H54 (cell line): ENCODE data around the gene SFXN3.
A peak's percentile ranks its signal among the peaks of the same experiment; 100 is the strongest.

Source experiments
- DNase-seq: peaks from one replicate; pipeline ENCODE4 v3.0.0; 2011; ENCODE audit warnings: low spot score, mixed read lengths; ENCODE audit not compliant: insufficient read length
- FAIRE-seq: peaks from 3 replicates; lab custom pipeline; 2011; peaks lifted over from hg19 to GRCh38; lab: Jason Lieb, UNC
- POLR2A ChIP-seq: IDR thresholded peaks from 2 replicates; pipeline ENCODE4 v1.6.1; 2011; ENCODE audit warnings: low read depth, mild to moderate bottlenecking, low read length

Gene SFXN3

DNA sequence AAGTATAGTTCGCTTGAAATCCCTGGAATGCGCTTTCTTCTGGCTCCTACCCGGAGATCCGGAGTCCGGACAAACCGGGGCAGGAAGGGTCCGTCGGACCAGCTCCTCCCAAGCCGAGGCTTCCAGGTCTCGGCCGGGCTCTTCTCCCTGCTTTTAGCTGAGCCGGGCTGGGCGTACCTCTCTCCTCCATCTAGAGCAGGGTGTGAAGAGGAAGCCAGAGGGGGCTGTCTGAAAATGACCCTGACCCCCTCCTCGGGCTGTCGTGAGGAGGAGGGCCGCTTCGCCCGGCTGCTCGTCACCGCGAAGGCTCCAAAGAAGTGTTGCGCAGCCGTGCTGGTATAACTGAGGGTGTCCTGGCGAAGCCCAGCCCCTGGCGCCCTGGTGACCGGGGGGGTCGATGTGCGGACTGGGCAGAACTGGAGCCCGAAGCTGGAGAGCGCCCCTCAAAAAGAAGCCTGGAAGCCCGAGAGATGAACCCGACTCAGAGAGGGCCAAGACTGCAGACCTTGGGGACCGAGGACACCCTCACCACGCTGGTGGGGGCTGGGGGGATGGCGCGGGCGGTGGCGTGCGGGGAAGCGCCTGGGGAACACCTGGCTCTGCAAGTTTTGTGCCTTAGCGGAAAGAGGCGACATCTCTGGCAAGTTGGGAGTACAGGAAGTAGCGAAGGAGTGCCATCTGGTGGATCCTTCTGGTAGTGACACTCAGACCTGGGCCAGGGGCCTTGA is 36.5 kb downstream of the SFXN3 start:
- FAIRE-seq (no peak), DNase-seq (peak; percentile 57)
- peak; percentile 31; the same call in 1 of the 2 replicates for TF ChIP-seq POLR2A

GRCh38 chr10:101069441-101069840 is 38.4 kb downstream of the SFXN3 start:
- FAIRE-seq (no peak), DNase-seq (no peak)
- TF ChIP-seq POLR2A, result no peak

- TF ChIP-seq POLR2A, result no peak
- DNase-seq (no peak), FAIRE-seq (no peak)
These were observed 39.1 kb downstream of the SFXN3 start for GRCh38 chr10:101070098-101070497.

DNA sequence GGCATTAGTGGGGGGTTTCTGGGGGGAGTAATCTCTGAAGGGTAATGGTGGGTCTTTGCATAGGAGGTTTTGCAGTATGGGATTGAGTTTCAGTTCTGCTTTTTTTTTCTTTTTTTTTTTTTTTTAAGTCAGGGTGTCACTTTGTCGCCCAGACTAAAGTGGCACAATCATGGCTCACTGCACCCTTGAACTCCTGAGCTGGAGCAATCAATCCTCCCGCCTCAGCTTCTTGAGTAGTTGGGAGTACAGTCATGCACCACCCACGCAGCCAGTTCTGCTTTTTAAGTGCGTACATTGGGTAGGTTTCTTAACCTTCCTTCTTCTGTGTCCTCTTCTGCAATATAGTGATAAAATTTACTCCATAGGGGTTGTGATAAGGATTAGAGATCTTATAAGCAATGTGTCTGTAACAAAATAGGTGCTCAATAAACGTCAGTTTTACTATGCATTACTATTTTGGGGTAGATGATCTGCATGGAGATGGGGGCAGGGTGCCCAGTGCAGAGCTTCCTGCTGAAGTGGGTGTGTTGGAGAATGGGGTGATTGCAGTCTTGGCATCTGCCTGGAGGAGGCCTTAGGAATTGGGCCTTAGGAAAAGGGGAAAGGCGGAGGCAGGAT is 40.3 kb downstream of the SFXN3 start:
- FAIRE-seq (no peak), DNase-seq (no peak)
- TF ChIP-seq POLR2A, result no peak

GRCh38 chr10:101071885-101072433 is 40.9 kb downstream of the SFXN3 start:
- DNase-seq (no peak), FAIRE-seq (no peak)
- TF ChIP-seq POLR2A, result no peak

DNA sequence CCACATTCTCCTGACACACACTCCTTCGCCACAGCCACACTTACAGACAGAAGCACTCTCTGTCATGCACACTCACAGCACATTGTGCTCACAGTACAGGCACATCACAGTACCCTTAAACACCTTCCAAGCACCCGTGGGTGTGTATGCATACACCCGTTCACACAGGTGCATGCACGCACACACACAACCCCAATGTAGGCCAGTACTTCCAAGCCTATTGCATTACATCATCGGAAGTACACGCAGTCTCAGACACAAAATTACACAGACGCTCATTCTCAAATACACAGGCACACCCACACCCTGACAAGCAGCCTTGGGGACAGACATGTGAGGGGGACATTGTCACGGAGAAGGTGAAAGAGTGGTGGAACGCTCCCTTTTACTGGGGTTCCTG is 41.9 kb downstream of the SFXN3 start:
- FAIRE-seq (no peak), DNase-seq (no peak)
- TF ChIP-seq POLR2A, result no peak

DNA sequence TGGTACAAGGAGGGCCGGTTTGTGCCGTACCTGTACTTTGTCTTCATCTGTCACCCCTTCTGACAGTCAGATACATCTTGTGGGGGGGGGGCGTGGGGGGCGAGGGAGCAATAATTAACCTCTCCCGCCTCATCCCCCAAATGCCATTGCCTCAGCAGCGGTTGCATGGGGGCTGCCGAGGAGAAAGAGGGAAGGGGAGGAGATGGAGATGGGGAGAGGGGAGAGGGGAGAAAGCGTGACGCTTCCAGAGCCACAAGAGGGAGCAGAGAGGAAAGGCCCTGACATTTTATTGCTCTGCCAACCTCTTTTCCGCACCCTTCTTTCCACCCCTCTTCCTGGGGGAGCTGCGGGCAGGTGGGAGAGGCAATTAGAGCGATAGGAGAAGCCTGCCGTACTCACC is 42.6 kb downstream of the SFXN3 start:
- TF ChIP-seq POLR2A, result no peak
- FAIRE-seq, result no peak
- DNase-seq, result no peak

DNA sequence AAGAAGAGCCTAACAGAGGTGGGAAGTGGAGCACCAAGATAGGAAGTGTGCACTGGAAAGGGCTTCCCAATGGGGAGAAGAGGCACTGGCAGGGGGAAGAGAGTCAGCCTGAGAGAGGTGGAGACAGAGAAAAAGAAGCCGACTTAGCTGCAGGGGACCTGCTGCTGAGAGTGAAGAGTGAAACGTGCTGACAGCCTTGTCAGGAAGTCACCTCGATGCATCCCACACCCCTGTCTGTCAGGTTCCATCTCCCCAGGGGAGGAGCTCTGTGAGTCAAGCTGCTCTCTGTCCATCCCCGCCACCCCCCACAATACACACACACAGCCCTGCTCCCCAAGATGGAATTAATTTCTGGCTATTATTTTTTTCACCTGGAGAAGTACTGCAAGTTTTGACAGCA is 44.7 kb downstream of the SFXN3 start:
- FAIRE-seq (no peak), DNase-seq (no peak)
- TF ChIP-seq POLR2A, result no peak

DNA sequence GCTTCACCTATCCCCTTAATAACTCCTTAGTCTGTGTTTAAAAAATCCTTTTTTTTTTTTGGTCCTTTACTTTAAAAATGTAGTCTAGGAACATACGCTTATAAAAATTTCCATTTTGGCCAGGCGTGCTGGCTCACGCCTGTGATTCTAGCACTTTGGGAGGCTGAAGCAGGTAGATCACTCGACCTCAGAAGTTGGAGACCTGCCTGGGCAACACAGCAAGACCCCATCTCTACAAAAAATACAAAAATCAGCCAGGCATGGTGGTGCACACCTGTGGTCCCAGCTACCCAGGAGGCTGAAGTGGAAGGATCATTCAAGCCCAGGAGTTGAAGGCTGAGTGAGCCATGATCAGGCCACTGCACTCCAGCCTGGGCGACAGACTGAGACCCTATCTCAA is 45.6 kb downstream of the SFXN3 start:
- no peak for TF ChIP-seq POLR2A
- DNase-seq, result no peak
- FAIRE-seq, result no peak

GRCh38 chr10:101079874-101080273 is 48.8 kb downstream of the SFXN3 start:
- no peak for TF ChIP-seq POLR2A
- FAIRE-seq (no peak), DNase-seq (no peak)

DNA sequence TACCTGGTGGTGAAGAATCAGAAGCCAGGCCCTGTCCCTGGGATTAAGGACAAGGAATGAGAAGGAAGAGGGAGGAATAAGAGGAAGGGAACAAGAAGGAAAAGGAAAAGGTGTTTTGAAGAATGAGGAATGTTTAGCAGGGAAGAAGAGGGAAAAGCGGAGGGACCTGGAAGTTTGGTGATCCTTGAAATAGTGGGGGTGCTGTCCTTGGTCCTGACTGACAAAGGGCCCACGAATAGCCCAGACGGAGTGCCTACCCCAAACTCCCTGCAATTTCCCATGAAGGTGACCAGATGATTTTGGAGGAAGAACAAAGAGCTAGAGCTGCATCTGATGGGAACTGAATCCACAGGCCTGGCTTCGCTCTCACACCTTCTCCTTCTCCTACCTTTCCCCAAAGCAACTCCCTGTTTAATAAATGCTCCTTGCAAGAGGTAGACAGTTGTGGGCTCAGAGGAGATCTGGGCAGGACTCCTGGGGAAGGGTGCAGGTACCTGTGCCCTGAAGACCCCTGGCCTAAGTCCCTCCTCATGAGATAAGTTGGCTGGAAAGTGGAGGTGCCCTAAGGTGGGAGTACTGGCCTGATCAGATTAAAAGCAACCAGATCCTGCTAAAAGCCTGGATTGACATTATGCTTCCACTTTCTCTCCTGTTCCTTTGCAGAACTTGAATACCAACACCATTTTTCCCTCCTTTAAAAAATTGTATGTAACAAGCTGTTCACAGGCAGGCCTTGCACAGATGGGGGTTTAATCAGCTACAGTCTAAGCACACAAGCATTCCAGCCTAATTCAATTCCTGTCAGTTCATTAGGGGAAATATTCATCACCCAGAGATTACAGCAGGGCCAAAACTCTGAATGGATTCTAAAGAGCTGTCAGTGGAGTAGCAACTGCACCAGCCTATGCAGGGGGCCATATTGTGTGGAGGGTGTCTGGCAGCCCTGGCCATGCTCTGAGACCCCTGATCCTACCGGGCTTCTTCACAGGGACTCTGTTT is 50.2 kb downstream of the SFXN3 start:
- DNase-seq (no peak), FAIRE-seq (no peak)
- TF ChIP-seq POLR2A, result no peak

DNA sequence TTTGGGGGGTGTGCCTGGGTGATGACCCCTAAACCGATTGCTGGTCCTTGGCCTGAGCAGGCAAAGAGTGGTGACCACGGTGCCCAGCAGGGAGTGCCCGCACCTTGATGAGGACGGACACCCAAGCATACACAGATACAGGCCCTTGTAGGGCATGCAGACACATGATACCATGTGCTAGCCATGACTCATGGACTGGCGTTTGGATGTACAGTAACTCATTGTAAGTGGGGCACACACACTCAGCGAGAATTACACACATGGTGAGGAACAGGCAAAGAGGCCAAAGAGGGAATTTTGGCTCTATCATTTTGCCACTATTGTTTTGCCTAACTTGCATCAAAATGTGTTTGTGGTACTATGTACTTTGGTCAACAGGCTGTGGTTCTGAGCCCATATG is 54.8 kb downstream of the SFXN3 start:
- no peak for FAIRE-seq
- DNase-seq, result no peak
- TF ChIP-seq POLR2A, result no peak

DNA sequence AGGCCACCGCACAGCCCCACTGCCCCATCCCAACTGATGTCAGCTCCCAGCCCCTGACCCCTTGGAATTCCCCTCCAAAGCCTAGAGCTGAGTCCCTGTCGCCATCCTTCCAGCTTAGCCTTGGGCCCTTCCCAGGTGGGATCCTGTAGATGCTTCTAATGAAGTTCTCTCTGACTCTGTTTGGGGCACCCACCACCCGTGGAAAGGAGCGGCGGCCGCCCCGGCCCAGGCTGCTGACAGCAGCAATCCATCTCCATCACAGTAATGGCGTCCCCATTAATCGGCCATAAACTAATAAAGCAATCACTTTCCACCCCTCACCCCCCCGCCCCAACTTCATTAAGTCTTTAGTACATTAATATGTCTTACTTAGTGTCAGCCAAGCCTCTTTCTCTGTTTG is 56.3 kb downstream of the SFXN3 start:
- TF ChIP-seq POLR2A, result no peak
- FAIRE-seq (no peak), DNase-seq (no peak)

DNA sequence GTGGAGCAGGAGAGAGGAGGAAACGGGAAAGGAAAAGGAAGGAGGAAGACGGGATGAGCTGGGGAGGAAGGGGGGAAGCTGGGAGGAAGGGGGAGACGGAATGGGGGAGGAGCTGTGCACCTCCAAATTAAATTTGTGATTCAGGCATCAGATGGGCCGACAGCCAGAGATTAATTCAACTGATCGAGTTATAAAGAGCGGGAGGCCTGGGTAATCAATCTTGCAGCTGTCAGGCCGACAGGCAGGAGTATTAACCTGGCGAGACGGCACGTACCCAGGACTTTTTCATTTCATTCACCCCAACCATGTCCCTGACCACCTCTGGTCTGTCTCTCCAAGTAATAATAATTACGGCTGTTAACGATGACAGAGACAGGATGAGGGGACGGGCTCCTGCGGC is 56.9 kb downstream of the SFXN3 start:
- no peak for TF ChIP-seq POLR2A
- FAIRE-seq (no peak), DNase-seq (no peak)
